ENCODE measurements around the gene RGR.

DNA sequence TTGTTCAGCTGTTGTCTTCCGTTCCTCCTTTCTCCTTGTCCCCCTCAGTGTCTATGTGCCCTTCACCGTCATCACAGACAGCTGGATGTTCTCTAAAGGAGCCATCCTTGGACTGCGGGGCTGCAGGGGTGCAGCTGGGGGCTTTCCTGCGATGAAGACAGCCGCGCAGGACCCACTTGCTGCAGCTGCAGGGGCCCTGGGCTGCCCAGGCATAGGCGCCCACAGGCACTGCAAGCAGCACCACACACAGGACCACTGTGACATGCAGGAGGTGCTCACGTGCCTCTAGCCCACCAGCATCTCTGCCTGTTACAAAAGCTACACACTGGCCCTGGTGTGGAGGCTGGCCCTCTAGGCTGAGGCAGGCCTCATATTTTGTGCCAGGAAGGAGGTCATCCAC lies 22.9 kb upstream of the RGR start:
- TF ChIP-seq POLR2A (IDR thresholded peaks at IDR 0.05; ENCODE audit: low read depth) (no peak), EP300 (IDR thresholded peaks at IDR 0.05) (no peak)

Data from esophagus muscularis mucosa (tissue), 2 donors.